Ovary (tissue), 9 donors: ENCODE data around the gene ATP23. TPM values are rescaled to one million over a fixed set of nuclear protein-coding genes. Genes with fewer than 3 reads are reported as not detected.
A peak's percentile ranks its signal among the peaks of the same experiment; 100 is the strongest.

ENCODE experiments used
- DNase-seq, 5 donors: peaks; one replicate each; pipeline ENCODE4 v3.0.0-alpha.2; 2019 to 2020
- H3K27ac ChIP-seq, 2 donors: fragments of 200-600 bp; one replicate each; pipeline versions ENCODE4 v1.5.1 to v1.8.0; 2019 to 2022
- H3K27me3 ChIP-seq: fragments of 200-600 bp; one replicate; pipeline ENCODE4 v1.8.0; 2022
- H3K36me3 ChIP-seq: fragments of 200-600 bp; sonication (generic); one replicate; pipeline ENCODE4 v1.5.1; 2019
- H3K4me1 ChIP-seq: one replicate; pipeline ENCODE4 v1.8.1; 2013; ENCODE audit warnings: mild to moderate bottlenecking, moderate library complexity; ENCODE audit not compliant: insufficient read depth
- H3K4me3 ChIP-seq: fragments of 200-600 bp; sonication (generic); one replicate; pipeline ENCODE4 v1.5.1; 2017
- H3K9me3 ChIP-seq, 2 donors: fragments of 200-600 bp in 1 of 2; sonication (generic) in 1 of 2; one replicate each; pipeline versions ENCODE4 v1.5.1 to v1.8.1; 2013 to 2019; ENCODE audit warnings: mild to moderate bottlenecking in 1 of 2, moderate library complexity in 1 of 2
- CTCF ChIP-seq, 3 donors: fragments of 450-650 bp in 2 of 3; fragments of 200-600 bp in 1 of 3; IDR thresholded peaks; one replicate each; pipeline versions ENCODE4 v1.5.1 to v1.8.0; 2016 to 2022; ENCODE audit warnings: antibody characterized with exemption in 3 of 3, mild to moderate bottlenecking in 1 of 3
- EP300 ChIP-seq: sonication (generic); formaldehyde crosslinking; IDR thresholded peaks from one replicate; pipeline ENCODE4 v1.6.1; 2017; ENCODE audit warnings: antibody characterized with exemption
- POLR2A ChIP-seq: fragments of 450-650 bp; IDR thresholded peaks from one replicate; pipeline ENCODE4 v1.6.1; 2017; ENCODE audit warnings: antibody characterized with exemption, mild to moderate bottlenecking, moderate library complexity
- WGBS, 3 donors: extraction: QIAGEN DNeasy Blood & Tissue Kit in 1 of 3; methylation state at CpG; one replicate each; pipeline versions ENCODE4 v1.1.5 to v1.1.7; 2013 to 2017; 5-methylcytosine and 5-hydroxymethylcytosine counted together
- intact Hi-C, 4 donors: fragments of 100-400 bp; cut with DNase I; formaldehyde crosslinking; loops; one replicate each; pipeline versions ENCODE4 v1.11.0 to v1.15.1; 2022 to 2023
- polyA plus RNA-seq, 2 donors: library from polyadenylated mRNA; stranded (reverse); fragments of 200-250 nt in 1 of 2; fragments of 350-450 nt in 1 of 2; fragmentation: Illumina TruSeq in 1 of 2; extraction: RNeasy Lipid Tissue Mini Kit (QIAGEN cat#74804) in 1 of 2; gene quantifications; one replicate each; pipeline ENCODE4 v1.2.3, GENCODE V29; 2013 to 2014
- total RNA-seq, 7 donors: library from RNA; depleted of rRNA in 2 of 7; stranded (reverse); fragments of >200 nt in 2 of 7; fragmentation: NEBNext Ultra II Directional in 3 of 7; extraction: Animal tissue kit (Norgen Biotek cat#: 25700) in 3 of 7; gene quantifications; one replicate each; pipeline versions ENCODE4 v1.1.0 to v1.2.4, GENCODE V29; 2016 to 2023
- donor health status: DM: no; HTN: no; CAD: no; lungs with moderate emphysema.
- donor health status: DM: no; HTN: no; CAD: no.
- donor health status: Bipolar disorder and iron deficiency.
- donor health status: DM: yes; HTN: yes; CAD: no.
- donor health status: DM: no; HTN: no; CAD: no.
- donor health status: DM: yes; HTN: yes; CAD: no.

ATP23 gene
- total and polyA plus RNA-seq, 9 donors: 2.7 to 5.5 (median 4.6) TPM

GRCh38 chr12:57983146-57983857 lies 41.9 kb downstream of the ATP23 start:
- no peak overlapping the region for H3K27ac ChIP-seq
- 30 to 33% (median 32%) methylated on average over 6 of the region's 6 CpGs for WGBS, 3 donors
- H3K4me1 ChIP-seq: no peaks in the 10 kb centered on the region
- no peak overlapping the region for H3K4me3 ChIP-seq
- intact Hi-C loops: loop anchor here in 1 of 4 donors (10.0 kb wide), 1 partner anchor 1181 kb away; no protein-coding TSS in a partner anchor
- TF ChIP-seq EP300 (no peak), CTCF (IDR thresholded peaks at IDR 0.05) (peak in 2 of 3 donors; percentile 27), POLR2A (no peak)
- peak in 2 of 5 donors; percentile 17 to 27 for DNase-seq
- H3K27me3 ChIP-seq: no peaks in the 10 kb centered on the region
- H3K36me3 ChIP-seq: no peaks in the 10 kb centered on the region
- H3K9me3 ChIP-seq: no peaks in the 10 kb centered on the region

- Histone ChIP-seq H3K9me3 (no peaks in the 10 kb centered on the region), H3K27ac (no peak overlapping the region), H3K27me3 (no peaks in the 10 kb centered on the region), H3K4me3 (no peak overlapping the region), H3K4me1 (no peaks in the 10 kb centered on the region), H3K36me3 (no peaks in the 10 kb centered on the region)
- no peak for DNase-seq
- no peak for TF ChIP-seq EP300
- no peak for TF ChIP-seq CTCF (IDR thresholded peaks at IDR 0.05)
- no peak for TF ChIP-seq POLR2A
- intact Hi-C loops: loop anchor here in 1 of 4 donors (10.0 kb wide), 1 partner anchor 1181 kb away; no protein-coding TSS in a partner anchor
- WGBS, 3 donors: 91 to 93% (median 93%) methylated on average over 6 of the region's 6 CpGs
Measured at GRCh38 chr12:57983858-57984505, 42.6 kb downstream of the ATP23 start.

- H3K27ac ChIP-seq: no peak overlapping the region
- intact Hi-C loops: loop anchor here in 1 of 4 donors (10.0 kb wide), 1 partner anchor 1180 kb away; no protein-coding TSS in a partner anchor
- H3K9me3 ChIP-seq: no peaks in the 10 kb centered on the region
- DNase-seq: no peak
- H3K27me3 ChIP-seq: no peaks in the 10 kb centered on the region
- H3K4me1 ChIP-seq: no peaks in the 10 kb centered on the region
- TF ChIP-seq CTCF (IDR thresholded peaks at IDR 0.05) (no peak), POLR2A (no peak), EP300 (no peak)
- no peaks in the 10 kb centered on the region for H3K36me3 ChIP-seq
- no peak overlapping the region for H3K4me3 ChIP-seq
- 93 to 95% (median 94%) methylated on average over 16 of the region's 16 CpGs for WGBS, 3 donors
Measured at GRCh38 chr12:57984629-57985151, 43.3 kb downstream of the ATP23 start.

GRCh38 chr12:57985685-57986084 lies 44.3 kb downstream of the ATP23 start:
- Histone ChIP-seq H3K4me1 (no peaks in the 10 kb centered on the region), H3K27ac (no peak overlapping the region), H3K36me3 (no peaks in the 10 kb centered on the region), H3K9me3 (no peaks in the 10 kb centered on the region), H3K27me3 (no peaks in the 10 kb centered on the region), H3K4me3 (no peak overlapping the region)
- no peak for TF ChIP-seq EP300
- no peak for TF ChIP-seq CTCF (IDR thresholded peaks at IDR 0.05)
- intact Hi-C loops: loop anchor here in 1 of 4 donors (10.0 kb wide), 1 partner anchor 1179 kb away; no protein-coding TSS in a partner anchor
- no peak for DNase-seq
